GM06990 (cell line): ENCODE results near the gene L2HGDH.

Experiments
- DNase-seq: peaks from one replicate; pipeline ENCODE4 v3.0.0-alpha.2; 2011; ENCODE audit not compliant: insufficient read length; ENCODE audit errors: extremely low read depth
- H3K27me3 ChIP-seq: replicated peaks from 2 replicates; pipeline ENCODE4 v1.6.0; 2011; ENCODE audit warnings: low read length; ENCODE audit not compliant: control insufficient read depth, insufficient read depth
- H3K36me3 ChIP-seq: 2 replicates; pipeline ENCODE4 v1.5.1; 2011; ENCODE audit warnings: low read length; ENCODE audit not compliant: control insufficient read depth, insufficient read depth
- H3K4me3 ChIP-seq: replicated peaks from 2 replicates; pipeline ENCODE4 v1.5.1; 2011; ENCODE audit warnings: low read depth, mild to moderate bottlenecking, control low read depth, low read length
- CTCF ChIP-seq: IDR thresholded peaks from 2 replicates; pipeline ENCODE4 v1.5.1; 2011; ENCODE audit warnings: low read length, control low read depth, mild to moderate bottlenecking, inconsistent platforms; ENCODE audit not compliant: insufficient read depth, poor library complexity, severe bottlenecking

The L2HGDH gene

DNA sequence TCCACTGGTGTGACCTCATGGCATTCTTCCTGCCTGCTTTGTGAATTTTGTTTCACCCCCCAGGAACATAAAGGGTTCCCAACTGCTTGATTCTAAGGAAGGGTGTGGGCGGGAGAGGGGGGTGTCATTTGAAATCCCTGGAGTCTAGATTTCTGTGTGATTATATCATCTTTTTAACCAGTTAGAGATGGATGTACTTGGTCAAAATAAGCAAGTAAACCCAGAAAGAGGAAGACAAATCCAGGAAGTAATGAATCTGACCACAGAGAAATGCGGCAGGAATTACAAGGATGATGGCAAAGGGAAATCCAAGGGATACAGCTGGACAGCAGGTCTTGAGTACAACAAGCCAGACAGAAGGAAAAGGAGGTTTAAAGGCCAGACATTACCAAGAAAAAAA is 38.9 kb upstream of the L2HGDH start:
- no peak for DNase-seq
- no peak for TF ChIP-seq CTCF
- Histone ChIP-seq H3K36me3 (no peaks in the 10 kb centered on the region; the same call in 1 of the 2 replicates), H3K27me3 (no peaks in the 10 kb centered on the region), H3K4me3 (no peak overlapping the region)

DNA sequence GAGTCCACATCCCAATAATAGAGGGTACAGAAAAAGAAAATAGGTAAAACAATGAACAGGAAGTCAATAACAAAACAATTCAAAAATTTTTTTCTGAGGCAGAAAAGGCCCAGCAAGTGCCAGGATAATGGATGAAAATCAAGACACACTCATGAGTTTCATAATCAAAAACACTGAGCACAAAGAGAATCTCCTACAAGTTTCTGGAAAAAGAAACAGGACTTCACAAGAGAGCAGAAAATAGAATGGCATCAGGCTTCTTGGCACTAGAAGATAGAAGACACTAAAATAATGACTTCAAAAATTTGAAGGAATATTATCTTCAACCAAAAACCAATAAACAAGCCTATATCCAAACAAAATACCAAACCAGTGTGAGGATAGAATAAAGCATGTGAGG is 36.9 kb upstream of the L2HGDH start:
- no peak for TF ChIP-seq CTCF
- no peak overlapping the region for H3K4me3 ChIP-seq
- H3K36me3 ChIP-seq: no peaks in the 10 kb centered on the region
- no peaks in the 10 kb centered on the region for H3K27me3 ChIP-seq
- DNase-seq: no peak

DNA sequence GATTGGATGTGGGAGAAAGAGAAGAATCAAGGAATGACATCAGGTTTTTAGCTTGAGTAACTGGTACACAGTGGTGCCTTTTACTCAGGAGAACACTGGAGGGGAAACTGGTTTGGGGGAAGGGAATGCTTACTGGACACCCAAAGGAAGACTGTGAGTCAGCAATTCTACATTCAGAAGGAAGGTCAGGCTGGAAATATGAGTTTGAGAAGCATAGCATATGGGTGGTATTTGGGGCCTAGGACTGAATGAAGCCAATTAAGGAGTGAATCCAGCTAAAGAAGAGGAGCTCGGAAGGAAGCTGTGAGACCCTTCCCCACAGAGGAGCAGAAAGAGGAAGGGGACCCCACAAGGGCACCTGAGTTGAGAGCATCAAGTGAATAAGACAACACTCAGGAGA is 35.5 kb upstream of the L2HGDH start:
- TF ChIP-seq CTCF: no peak
- no peak for DNase-seq
- H3K36me3 ChIP-seq: no peaks in the 10 kb centered on the region
- H3K4me3 ChIP-seq: no peak overlapping the region
- no peaks in the 10 kb centered on the region for H3K27me3 ChIP-seq

- H3K4me3 ChIP-seq: no peak overlapping the region
Measured at GRCh38 chr14:50345846-50346422, 33.9 kb upstream of the L2HGDH start.

DNA sequence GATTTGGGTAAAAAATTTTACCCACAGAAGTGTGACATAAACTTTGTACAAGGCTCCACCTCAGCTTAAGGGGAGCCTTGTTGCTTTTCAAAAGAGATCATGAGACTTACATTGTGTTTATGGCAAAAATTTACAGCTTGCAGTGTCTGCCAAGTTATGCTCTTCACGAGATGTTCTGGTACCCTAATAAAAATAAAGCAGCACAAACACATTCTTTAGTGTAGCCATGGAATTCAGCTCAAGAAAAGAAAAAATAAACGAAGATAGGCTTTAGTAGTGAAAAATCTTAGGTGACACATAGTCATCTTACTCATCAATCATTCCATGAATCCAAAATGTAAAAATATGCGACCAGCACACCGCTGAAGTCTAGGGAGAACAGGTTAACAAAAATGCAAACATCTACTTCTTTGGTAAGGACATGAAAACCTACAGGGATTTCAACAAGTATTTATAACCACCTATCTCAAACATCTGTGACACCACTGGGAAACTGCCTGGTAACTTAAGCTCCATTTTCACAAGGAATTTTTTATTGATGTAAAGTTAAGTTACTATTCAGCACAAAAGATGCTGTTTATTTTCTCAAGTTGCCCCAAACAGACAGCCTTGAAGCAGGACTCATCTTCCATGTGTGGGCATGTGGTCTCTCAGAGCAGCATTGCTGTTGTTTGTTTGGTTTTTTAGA is 33.0 kb upstream of the L2HGDH start:
- H3K4me3 ChIP-seq: no peak overlapping the region
- DNase-seq: no peak
- H3K27me3 ChIP-seq: no peaks in the 10 kb centered on the region
- TF ChIP-seq CTCF: no peak
- H3K36me3 ChIP-seq: no peaks in the 10 kb centered on the region

More at GRCh38 chr14:50345846-50346422, 33.9 kb upstream of the L2HGDH start:
- H3K27me3 ChIP-seq: no peaks in the 10 kb centered on the region
- no peak for DNase-seq
- no peak for TF ChIP-seq CTCF
- H3K36me3 ChIP-seq: no peaks in the 10 kb centered on the region
